Ishikawa (cell line): ENCODE results near the gene SRRM1.

Experiments used
- CEBPB ChIP-seq: IDR thresholded peaks from 2 replicates; pipeline ENCODE4 v1.6.1; 2012
- EGR1 ChIP-seq: IDR thresholded peaks from 2 replicates; pipeline ENCODE4 v1.6.1; 2012
- EP300 ChIP-seq: IDR thresholded peaks from 2 replicates; pipeline ENCODE4 v1.6.1; 2012; ENCODE audit warnings: borderline replicate concordance
- FOXM1 ChIP-seq: IDR thresholded peaks from 2 replicates; pipeline ENCODE4 v1.6.1; 2012; ENCODE audit warnings: low read depth, borderline replicate concordance
- MAX ChIP-seq: IDR thresholded peaks from 2 replicates; pipeline ENCODE4 v1.6.1; 2012
- NFIC ChIP-seq: IDR thresholded peaks from 2 replicates; pipeline ENCODE4 v1.6.1; 2012
- RAD21 ChIP-seq: IDR thresholded peaks from 2 replicates; pipeline ENCODE4 v1.6.1; 2012; ENCODE audit warnings: low read depth
- REST ChIP-seq: IDR thresholded peaks from 2 replicates; pipeline ENCODE4 v1.6.1; 2012; ENCODE audit warnings: low read depth, mild to moderate bottlenecking
- TAF1 ChIP-seq: IDR thresholded peaks from 2 replicates; pipeline ENCODE4 v1.6.1; 2012; ENCODE audit warnings: low read depth, mild to moderate bottlenecking

- TF ChIP-seq REST (no peak), MAX (no peak), RAD21 (no peak), EGR1 (no peak), NFIC (no peak), TAF1 (no peak), FOXM1 (no peak), EP300 (no peak), CEBPB (no peak)
Observed at GRCh38 chr1:24664507-24665033, 21.5 kb downstream of the SRRM1 start.
